Mammary epithelial cell (primary cell): Measurements from ENCODE around the gene TUBA3C.
"Not testable (repeated sequence)": the region's sequence is repeated elsewhere in the genome, so short reads cannot be mapped to it uniquely, and the experiment has no call there.

Experiments
- EZH2 ChIP-seq: IDR thresholded peaks from 2 replicates; pipeline ENCODE4 v1.6.1; 2012; ENCODE audit warnings: low read length, inconsistent platforms, borderline replicate concordance
- TF ChIP-seq, protein P1 (sequence below), 2 donors: IDR thresholded peaks in 1 of 2; conservative IDR thresholded peaks in 1 of 2; 2 replicates each; pipeline ENCODE4 v1.5.1; 2011 to 2012; ENCODE audit warnings: inconsistent platforms in 2 of 2, low read length in 2 of 2, mild to moderate bottlenecking in 2 of 2, control low read depth in 1 of 2, low read depth in 1 of 2; ENCODE audit not compliant: insufficient read depth in 1 of 2; ENCODE audit errors: extremely low read depth in 1 of 2

DNA sequence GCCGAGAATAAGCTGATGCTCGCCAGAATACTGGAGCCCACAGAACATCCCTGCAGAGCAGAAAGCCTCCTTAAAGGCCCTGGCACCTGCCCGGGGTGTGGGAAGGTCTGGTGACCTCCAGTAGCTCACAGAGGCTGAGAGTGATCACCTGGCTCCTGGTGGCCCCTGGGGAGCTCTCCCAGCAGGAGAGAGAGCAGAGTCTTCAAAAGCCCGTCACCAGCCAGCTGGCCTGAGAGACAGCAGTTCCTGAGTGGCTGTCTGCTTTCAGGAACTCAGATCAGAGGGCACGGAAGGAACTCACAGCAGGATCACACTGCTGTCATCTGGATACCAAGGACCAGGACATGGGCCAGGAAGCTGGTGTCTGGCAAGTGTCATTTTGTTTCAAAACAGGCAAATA, 7.7 kb upstream of the TUBA3C start:
- TF ChIP-seq, protein P1, sequence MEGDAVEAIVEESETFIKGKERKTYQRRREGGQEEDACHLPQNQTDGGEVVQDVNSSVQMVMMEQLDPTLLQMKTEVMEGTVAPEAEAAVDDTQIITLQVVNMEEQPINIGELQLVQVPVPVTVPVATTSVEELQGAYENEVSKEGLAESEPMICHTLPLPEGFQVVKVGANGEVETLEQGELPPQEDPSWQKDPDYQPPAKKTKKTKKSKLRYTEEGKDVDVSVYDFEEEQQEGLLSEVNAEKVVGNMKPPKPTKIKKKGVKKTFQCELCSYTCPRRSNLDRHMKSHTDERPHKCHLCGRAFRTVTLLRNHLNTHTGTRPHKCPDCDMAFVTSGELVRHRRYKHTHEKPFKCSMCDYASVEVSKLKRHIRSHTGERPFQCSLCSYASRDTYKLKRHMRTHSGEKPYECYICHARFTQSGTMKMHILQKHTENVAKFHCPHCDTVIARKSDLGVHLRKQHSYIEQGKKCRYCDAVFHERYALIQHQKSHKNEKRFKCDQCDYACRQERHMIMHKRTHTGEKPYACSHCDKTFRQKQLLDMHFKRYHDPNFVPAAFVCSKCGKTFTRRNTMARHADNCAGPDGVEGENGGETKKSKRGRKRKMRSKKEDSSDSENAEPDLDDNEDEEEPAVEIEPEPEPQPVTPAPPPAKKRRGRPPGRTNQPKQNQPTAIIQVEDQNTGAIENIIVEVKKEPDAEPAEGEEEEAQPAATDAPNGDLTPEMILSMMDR (conservative IDR thresholded peaks at IDR 0.05 in 1 of 2, IDR thresholded peaks at IDR 0.05 in 1 of 2; ENCODE audit: extremely low read depth in 1 of 2, insufficient read depth in 1 of 2, low read depth in 1 of 2, low read length in 2 of 2): not testable (repeated sequence)
- TF ChIP-seq EZH2: not testable (repeated sequence)
